Measurements from ENCODE around the gene TMEM272.

Gene TMEM272

DNA sequence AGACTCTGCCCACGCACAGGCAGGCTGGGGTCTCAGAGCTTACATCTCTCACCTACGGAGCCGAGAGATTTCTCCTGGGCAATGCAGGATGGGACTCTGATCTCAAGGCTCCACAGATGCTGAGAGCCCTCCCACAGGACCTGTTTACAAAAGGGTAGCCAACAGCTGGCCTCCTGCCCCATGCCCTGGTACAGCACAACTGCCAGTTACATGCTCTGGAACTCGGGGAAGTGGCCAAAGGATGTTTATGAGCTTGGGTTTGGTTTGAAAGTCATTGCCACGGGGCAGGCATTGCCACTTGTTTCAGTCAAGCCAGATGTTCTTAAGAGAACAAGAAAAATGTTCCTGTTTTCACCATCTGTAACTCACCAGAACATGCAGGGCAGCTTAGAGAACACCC, 44.5 kb downstream of the TMEM272 start:
- no peak for DNase-seq (ENCODE audit: low read depth)

GRCh38 chr13:51799261-51799660, 45.7 kb downstream of the TMEM272 start:
- TF ChIP-seq, protein P1, sequence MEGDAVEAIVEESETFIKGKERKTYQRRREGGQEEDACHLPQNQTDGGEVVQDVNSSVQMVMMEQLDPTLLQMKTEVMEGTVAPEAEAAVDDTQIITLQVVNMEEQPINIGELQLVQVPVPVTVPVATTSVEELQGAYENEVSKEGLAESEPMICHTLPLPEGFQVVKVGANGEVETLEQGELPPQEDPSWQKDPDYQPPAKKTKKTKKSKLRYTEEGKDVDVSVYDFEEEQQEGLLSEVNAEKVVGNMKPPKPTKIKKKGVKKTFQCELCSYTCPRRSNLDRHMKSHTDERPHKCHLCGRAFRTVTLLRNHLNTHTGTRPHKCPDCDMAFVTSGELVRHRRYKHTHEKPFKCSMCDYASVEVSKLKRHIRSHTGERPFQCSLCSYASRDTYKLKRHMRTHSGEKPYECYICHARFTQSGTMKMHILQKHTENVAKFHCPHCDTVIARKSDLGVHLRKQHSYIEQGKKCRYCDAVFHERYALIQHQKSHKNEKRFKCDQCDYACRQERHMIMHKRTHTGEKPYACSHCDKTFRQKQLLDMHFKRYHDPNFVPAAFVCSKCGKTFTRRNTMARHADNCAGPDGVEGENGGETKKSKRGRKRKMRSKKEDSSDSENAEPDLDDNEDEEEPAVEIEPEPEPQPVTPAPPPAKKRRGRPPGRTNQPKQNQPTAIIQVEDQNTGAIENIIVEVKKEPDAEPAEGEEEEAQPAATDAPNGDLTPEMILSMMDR (conservative IDR thresholded peaks at IDR 0.05; ENCODE audit: low read length): no peak
- DNase-seq (ENCODE audit: low read depth): no peak

More for the DNA sequence above, 44.5 kb downstream of the TMEM272 start:
- H3K4me3 ChIP-seq (ENCODE audit: low read length): no peak overlapping the region
- TF ChIP-seq, protein P1 (conservative IDR thresholded peaks at IDR 0.05; ENCODE audit: low read length): no peak

GRCh38 chr13:51797664-51798488, 47.1 kb downstream of the TMEM272 start:
- H3K4me3 ChIP-seq (ENCODE audit: low read length): no peak overlapping the region
- TF ChIP-seq, protein P1 (conservative IDR thresholded peaks at IDR 0.05; ENCODE audit: low read length): peak; percentile 51
- DNase-seq (ENCODE audit: low read depth): peak; percentile 46

More at GRCh38 chr13:51799261-51799660, 45.7 kb downstream of the TMEM272 start:
- no peak overlapping the region for H3K4me3 ChIP-seq (ENCODE audit: low read length)

DNA sequence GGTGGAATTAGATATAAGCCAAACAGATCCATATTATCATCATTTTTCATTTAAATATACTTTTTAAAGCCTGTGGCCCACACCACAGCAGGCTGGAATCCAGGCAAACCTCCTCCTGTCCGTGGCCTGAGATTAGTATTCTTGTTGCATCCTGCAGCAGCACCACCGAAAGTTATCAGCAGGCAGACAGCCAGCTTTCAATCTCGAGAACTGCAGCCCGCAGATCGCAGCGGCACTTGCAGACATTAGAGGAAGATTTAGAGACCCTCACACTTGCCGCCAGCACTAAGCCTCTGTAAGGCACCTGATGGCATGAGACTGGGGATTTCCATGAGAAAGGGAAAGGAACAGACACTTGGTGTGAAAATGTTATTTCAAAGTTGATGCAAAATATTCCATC, 48.4 kb downstream of the TMEM272 start:
- no peak for DNase-seq (ENCODE audit: low read depth)
- H3K4me3 ChIP-seq (ENCODE audit: low read length): no peak overlapping the region
- TF ChIP-seq, protein P1 (conservative IDR thresholded peaks at IDR 0.05; ENCODE audit: low read length): no peak

- TF ChIP-seq, protein P1 (conservative IDR thresholded peaks at IDR 0.05; ENCODE audit: low read length): no peak
- DNase-seq (ENCODE audit: low read depth): no peak
- no peak overlapping the region for H3K4me3 ChIP-seq (ENCODE audit: low read length)
Measured at GRCh38 chr13:51795419-51795818, 49.6 kb downstream of the TMEM272 start.

- DNase-seq (ENCODE audit: low read depth): no peak
- TF ChIP-seq, protein P1 (conservative IDR thresholded peaks at IDR 0.05; ENCODE audit: low read length): no peak
- no peak overlapping the region for H3K4me3 ChIP-seq (ENCODE audit: low read length)
Measured at GRCh38 chr13:51794964-51795363, 50.0 kb downstream of the TMEM272 start.
